HuH-7.5 (cell line): ENCODE results near the gene UGT2B11.
"Not testable (repeated sequence)": the region's sequence is repeated elsewhere in the genome, so short reads cannot be mapped to it uniquely, and the experiment has no call there.

Experiments
- DNase-seq: peaks from one replicate; pipeline ENCODE4 v3.0.0; 2011; ENCODE audit warnings: low spot score

Gene UGT2B11

DNA sequence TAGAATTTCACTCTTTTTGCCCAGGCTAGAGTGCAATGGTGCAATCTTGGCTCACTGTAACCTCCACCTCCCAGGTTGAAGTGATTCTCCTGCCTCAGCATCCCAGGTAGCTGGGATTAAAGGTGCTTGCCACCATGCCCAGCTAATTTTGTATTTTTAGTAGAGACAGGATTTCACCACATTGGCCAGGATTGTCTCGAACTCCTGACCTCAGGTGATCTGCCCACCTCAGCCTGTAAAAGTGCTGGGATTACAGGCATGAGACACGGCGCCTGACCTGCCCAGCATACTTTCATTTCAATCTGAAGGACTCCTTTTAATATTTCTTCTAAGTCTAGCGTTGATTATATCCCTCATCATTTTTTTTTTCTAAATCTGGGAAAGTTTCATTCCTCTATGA, 45.4 kb downstream of the UGT2B11 start:
- not testable (repeated sequence) for DNase-seq

DNA sequence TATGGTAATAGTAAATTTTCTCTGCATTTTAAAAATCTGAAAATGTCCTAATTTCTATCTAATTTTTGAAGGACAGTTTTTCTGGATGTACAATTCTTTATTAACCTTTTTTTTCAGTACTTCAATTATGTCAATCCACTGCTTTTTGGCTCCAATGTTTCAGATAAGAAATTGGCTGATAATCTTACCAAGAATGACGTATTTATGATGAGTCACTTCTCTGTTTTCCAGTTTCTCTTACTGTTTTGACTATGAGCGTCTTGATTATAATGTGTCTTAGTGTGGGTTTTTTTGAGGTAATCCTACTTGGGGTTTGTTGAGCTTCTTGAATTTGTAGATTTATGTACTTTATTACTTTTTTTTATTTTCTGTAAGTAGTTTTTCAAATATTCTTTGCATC, 47.2 kb downstream of the UGT2B11 start:
- no peak for DNase-seq

DNA sequence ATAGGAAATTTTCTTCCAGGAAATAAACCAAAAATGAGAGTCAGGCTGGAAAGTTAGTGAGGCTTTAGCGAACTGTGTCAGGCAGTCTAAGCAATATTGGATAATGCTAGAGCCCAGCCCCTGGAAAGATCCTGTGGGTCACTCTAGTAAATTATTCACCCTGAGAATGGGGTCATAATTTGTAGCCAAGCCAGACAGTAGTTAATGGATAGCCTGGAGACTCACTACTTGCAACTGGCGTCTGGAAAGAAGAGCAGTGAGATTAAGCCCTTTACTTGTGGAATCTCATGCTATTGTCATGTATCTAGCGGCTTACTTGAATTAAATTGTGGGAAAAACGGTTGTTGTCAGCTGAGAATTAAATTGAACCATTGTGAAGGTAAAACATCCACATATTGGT, 48.2 kb downstream of the UGT2B11 start:
- DNase-seq, result not testable (repeated sequence)

DNA sequence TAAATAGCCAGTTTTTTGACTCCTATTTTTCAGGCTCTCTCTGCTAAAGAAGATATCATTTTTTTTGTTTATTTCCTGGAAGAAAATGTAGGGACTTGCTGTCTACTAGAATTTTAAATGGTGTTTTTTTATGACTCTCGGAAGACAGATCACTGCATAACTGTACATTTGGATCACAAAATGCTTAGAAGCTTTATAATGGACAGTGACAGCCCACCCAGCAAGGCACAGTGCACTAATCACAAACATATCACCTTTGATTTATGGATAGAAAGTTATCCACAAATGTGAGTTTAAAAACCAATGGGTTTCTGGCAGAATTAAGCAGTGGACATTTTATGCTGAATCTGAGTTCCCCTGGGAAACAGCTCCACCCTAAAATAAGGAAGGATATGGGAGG, 48.8 kb downstream of the UGT2B11 start:
- DNase-seq, result not testable (repeated sequence)

DNA sequence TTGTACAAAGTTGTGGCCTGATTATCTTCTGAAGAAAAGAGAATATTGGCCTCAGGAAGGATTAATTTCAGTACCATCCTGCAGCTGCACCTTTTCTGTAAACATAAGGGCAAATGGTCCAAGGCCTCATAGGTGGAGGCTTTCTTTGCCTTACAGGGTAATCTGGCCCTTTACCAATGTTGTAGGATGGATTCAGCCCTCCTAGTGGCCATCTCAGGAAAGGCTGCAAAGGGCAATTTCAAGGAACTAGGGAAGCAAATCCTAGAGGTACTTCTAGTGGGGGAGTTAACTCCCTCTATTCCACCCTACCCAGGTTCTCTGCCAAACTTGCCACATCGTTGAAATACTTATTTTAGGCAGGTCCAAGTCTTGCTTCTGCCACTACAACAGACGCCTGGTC, 57.6 kb downstream of the UGT2B11 start:
- no peak for DNase-seq

DNA sequence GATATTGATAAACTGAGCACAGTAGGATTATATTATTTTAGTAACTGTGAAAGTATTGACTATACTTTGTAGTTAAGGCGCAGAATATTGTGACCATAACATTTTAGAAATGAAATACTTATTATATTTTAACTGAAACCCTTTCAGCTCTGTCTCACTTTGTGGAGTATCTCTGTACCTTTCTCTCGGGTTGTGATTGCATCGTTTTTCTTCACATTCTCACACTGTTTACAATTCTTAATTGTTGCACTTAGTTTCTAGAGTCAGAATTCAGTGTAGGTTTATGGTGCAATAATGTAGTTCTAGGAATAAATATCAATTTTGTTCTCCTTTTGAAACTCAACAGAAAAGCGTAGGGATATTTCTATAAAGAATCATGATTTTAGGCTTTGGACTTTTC, 60.5 kb downstream of the UGT2B11 start:
- DNase-seq, result no peak
